GM19351 (cell line): ENCODE results near the gene PPP1R1C.

ENCODE experiments used
- ATAC-seq: cut with Tn5 transposase; IDR thresholded peaks from one replicate; pipeline ENCODE4 v1.9.1; 2021; ENCODE audit warnings: mild to moderate bottlenecking, moderate library complexity; ENCODE audit not compliant: unreplicated experiment

The PPP1R1C gene

DNA sequence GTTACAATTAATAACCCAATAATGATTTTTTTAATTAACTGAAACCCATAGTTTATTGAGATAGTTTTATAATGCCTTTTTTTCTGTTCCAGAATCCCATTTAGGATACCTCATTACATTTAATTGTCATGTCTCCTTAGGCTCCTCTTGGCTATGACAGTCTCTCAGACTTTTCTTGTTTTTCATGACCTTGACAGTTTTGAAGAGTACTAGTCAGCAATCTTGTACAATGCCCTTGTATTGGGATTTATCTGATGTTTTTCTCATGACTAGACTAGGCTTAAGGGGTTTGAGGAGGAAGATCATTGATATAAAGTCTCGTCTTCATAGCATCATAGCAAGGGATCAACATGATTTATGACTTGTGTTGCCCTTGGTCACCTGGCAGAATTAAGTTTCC lies 72.4 kb downstream of the PPP1R1C start:
- no peak for ATAC-seq

DNA sequence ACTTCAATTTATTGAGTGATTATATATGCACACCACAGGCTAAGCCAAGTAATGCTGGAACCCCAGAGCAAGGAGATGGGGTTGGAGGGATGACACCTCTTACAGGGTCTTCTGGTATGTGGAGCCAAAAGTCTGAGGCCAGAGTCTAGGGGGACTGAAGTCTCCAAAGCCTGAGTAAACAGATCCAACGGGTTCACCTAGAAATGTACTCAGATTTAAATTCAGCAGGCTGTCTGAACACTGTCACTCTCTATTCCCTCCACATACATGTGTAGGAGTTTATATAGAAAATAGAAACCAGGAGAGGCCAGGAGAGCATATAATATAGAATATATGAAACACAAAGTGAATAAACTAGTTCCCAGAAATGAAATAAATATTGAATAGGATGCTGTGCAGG lies 76.1 kb downstream of the PPP1R1C start:
- no peak for ATAC-seq

DNA sequence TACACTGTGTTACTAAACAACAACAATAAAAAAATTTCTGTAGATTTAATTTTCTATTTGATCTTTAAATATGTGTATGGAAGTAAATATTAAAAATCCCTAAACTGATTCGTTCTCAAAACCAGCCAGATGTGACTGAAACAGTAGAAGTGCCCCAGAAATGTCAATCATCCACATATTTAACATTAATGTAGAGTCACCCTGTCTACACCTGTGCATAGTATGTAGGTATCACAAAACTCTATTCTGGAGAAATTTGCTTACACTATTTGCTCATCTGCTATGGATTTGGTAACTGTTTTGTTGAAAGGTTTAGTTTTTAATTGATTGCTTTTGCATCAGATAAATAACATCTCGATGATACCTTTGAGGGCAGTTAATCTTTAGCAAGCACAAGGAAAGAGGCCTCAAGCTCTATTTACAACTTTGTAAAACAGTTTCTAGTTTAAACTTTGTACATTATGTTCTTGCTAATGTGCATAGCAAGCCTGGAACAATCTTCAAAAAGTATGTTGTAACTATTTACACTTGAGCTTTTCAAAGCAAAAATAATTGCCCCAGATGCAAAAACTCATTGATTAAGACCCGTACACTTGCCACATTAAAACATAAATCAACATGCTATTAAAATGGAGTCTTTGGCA lies 76.8 kb downstream of the PPP1R1C start:
- no peak for ATAC-seq

DNA sequence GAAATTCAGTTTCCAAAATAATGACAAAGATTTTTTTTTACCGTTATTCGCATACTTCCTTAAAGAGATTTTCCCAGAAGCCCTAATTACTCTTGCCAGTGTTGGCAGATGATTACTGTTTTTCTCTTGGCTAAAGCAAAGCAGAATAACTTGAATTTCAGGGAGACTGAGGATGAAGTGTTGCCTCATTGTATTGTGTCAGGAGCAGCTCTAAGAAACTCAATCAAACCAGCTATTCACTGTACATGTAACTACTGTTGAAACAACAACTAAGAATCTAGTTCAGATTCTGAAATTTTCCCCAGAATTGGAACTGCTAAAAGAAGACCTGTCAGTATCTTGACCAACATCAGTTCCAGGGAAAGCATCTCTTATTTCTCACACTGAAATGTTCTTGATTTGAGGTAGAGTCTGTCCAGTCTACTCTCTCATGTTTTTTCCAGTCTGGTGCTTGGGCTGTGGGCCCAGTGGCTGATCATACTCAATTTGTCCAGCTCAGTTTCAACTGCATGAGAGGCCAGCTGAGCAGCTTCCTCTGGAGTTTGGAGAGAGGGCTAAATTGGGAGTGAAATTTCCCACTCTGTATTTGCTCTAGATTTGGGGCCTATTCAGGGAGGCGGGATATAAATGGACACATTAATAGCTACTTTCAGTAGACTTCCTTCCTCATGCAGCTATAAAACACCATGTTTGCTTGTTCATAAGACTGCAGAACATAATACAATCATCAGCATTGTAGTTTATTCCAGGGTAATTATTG lies 78.5 kb downstream of the PPP1R1C start:
- no peak for ATAC-seq

DNA sequence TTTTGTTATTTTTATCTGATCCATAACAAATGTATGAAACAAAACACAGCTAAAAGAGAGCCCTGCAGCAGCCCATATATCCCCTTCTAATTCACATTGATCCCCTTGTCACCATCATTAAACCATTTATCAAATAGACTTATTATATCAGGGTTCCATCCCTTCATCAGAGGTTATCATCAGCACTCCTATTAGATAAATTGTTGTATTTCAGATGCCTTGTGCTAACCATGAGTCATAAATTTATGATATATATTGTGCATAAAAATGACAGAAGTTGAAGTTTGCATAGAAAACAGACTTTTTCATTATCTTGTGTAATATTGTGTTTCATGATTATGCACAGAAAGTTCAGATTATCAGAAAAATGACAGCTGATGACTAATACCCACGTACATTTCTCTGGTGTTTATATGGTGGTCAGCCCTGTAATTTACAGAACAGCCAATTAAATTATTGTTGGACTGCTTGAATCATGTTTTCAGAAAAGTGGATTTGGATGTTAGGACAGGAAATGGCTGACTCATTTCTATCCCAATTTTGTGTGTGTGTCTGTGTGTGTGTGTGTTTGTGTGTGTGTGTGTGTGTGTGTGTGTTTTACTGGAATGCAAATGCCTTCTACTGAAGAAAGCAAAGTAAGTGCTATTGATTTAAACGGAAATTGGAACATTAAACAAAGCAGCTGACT lies 80.9 kb downstream of the PPP1R1C start:
- ATAC-seq: no peak

DNA sequence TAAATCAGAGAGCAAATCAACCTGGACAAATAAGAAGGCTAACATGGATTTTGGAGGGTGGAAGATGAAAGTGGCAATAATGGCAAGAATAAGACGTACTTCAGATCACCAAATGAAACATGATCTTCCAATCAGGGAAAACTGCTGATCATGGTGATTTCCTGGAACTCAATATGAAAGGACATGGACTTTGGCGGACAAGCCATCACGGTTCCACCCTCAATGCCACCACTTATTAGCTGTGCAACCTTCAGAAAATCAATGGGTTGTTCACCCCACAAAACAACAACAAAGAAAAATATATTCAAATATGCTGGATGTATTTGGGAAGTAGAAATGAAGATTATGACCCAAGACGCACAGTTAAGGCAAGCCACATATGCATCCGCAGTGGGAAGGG lies 81.7 kb downstream of the PPP1R1C start:
- ATAC-seq: no peak

DNA sequence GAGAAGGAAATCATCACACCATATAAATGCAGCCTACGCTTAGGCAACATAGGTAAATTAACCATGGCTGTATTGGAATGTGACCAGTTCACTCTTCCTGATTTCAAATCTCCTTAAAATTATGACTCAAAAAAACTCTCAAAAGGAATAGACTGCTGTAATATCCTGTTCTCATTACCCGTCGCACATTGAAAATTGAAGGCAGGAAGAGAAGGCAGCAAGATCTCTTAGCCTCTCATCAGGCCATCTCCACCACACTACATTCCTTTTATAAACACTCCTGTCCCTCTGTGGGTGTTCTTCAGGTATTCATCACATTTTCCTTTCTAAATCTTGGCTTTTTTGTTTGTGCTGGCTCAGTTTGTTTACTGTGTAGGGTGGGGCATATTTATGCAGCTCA lies 83.2 kb downstream of the PPP1R1C start:
- ATAC-seq: no peak

DNA sequence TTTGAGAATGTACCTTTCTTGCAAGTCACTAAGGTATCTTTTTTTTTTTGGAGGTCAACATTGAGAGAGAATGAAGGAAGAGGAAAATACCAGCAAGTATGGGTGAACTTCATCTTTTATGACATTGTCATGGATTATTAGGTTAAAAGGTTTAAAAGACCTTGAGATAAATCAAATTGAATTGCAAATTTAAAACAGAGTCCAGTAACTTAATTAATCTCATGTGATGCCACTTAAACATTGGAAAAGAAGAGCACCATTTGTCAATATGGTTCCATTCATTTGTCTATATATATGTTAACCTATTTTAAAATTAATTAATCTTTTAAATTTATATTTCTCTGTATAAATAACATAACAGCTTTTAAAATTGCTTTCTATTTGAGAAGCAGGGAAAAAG lies 83.8 kb downstream of the PPP1R1C start:
- ATAC-seq: no peak

DNA sequence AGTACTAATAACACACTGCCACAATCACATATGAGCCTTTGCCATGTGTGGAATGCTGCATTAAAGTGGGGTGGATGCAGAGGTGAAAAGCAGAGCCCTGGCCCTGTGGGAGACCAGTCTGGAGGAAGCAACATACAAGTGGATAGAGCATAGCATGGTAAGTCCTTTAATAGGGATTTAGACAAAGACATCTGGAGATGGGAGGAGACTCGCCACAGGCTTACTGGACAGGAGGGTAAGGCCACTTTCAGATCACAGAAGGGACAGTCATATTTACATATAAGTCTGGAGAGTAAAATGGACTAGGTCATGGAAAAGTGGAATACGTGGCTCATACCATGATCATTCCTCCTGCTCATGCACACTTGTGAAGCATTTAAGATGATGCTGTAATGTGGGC lies 84.3 kb downstream of the PPP1R1C start:
- no peak for ATAC-seq

DNA sequence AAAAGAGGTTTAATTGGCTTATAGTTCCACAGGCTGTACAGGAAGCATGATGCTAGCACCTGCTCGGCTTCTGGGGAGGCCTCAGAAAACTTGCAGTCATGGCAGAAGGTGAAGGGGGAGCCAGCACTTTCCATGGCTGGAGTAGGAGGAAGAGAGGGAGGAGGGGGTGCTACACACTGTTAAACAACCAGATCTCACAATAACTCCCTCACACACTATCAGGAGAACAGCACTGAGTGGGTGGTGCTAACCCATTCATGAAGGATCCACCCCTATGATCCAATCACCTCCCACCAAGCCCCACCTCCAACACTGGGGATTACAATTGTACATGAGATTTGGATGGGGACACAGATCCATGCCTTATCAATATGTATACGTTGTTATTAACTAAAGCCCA lies 85.1 kb downstream of the PPP1R1C start:
- ATAC-seq: no peak

DNA sequence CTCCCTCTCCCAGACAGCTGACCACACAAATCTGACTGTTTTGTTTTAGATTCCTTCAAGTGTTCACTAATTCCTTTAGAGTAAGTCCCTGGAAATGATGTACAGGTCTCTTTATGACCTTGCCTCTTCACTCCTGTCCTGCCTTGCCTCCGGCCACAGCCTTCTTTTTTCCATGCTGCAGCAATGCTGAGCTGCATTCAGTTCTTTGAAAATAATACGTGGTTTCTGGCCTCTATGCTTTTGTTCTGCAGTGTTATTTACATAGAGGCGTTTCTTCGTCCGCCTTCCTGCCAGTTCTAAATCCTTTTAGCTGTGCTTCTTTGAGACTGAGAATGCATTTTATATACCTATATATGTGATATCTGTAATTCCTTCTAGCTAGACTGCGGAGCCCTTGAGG lies 87.2 kb downstream of the PPP1R1C start:
- ATAC-seq: no peak

DNA sequence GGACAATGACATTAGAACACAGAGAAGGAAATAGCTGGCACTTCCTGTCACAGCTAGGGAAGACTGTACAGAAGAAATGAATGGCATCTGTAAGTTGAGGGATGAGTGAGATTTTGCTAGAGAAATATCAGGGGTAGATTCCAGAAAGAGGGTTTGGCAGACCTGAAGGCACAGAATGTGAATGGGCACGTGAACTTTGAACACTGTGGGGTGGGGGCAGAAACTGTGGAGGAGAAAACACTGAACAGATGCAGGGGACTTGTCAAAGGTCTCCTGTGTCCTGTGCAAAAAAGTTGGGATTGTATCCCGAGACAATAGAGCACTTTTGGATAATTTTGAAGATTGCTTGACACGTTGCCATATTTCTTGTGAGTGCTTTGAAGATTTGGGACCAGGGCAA lies 88.0 kb downstream of the PPP1R1C start:
- no peak for ATAC-seq

DNA sequence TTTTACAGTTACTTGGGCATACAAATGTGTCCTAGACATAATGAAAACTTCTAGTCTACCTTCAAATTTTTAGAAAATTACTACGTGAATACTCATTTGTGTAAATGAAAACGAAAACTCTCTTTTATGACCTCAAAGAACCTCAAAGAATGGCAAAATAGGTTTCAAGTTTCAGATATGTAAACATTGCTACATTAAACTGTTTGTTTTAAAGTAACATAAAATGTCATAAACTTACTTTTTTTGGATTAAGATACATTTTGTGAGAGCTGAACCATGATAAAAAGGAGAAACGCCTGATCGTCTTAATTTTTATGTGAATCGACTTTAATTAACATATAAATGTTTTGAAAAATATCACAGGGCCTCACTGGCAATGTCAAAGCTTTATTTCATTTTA lies 91.4 kb downstream of the PPP1R1C start:
- peak; percentile 53 for ATAC-seq

DNA sequence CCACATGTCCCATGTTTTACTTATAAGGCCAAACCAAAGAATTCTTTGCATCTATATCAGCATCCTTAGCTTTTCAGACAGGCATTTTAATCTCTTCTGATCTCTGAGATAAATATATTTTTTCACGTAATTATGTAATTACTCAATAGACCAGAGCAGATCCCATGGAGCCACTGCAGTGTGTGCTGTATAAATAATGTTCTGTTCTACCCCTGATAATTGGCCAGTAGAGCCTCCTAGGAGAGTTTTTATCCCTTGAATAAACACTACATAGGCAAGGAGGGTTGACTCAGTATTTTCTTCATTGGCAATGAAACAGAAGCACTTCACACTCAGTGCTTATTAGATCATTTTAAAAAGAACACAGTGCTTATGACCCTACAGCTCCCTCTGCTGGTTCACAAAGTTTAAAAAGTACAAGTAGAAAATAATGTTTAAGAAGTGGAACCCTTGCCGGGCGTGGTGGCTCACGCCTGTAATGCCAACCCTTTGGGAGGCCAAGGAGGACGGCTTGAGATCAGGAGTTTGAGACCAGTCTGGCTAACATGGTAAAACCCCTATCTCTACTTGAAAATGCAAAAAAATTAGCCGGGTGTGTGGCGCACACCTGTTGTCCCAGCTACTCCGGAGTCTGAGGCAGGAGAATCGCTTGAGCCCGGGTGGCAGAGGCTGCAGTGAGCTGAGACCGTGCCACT lies 91.9 kb downstream of the PPP1R1C start:
- peak; percentile 77 for ATAC-seq

DNA sequence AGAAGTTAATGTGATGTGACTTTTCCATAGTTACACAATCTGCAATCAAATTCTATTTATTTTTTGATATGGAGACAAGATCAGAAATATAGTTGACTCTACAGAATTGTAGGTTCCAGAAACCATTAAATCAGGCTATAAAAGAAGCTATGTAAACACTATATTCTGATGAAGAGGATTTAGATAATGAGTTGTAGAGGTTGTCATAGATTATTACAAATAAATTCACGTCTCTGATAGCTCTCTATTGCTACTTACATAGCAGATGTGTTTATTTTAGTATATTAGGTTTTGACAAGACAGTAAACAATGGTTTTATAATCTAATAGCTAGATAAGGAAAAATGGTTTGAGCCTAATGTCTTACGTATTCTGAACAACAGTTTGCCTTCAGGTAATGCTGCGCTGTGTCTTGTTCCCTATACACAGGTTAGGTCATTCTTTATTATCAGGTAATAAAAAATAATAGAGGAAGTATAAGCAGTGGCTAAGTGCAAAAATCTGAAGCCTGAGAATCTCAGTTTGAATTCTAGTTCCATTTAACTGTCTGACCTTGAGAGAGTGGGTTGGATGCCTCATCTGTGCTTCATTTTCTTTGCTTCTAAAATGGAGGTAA lies 93.4 kb downstream of the PPP1R1C start:
- no peak for ATAC-seq

DNA sequence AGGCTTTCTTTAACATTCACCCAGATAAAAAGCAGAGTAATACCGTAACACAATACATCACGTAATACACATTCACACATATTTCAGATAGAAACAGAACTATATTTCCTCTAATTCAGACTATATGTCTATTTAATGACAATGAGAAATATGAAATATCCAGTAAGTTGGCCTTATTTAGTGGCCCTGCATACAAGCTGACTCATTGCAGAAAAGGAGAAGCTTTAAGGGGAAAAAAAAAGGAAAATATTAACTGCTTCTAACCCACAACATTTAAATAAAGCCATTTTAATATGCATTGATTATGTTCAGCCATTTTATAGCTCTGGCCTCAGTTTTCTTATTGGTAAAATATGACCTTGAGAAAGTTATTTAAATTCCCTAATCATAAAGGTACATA lies 94.8 kb downstream of the PPP1R1C start:
- ATAC-seq: no peak

DNA sequence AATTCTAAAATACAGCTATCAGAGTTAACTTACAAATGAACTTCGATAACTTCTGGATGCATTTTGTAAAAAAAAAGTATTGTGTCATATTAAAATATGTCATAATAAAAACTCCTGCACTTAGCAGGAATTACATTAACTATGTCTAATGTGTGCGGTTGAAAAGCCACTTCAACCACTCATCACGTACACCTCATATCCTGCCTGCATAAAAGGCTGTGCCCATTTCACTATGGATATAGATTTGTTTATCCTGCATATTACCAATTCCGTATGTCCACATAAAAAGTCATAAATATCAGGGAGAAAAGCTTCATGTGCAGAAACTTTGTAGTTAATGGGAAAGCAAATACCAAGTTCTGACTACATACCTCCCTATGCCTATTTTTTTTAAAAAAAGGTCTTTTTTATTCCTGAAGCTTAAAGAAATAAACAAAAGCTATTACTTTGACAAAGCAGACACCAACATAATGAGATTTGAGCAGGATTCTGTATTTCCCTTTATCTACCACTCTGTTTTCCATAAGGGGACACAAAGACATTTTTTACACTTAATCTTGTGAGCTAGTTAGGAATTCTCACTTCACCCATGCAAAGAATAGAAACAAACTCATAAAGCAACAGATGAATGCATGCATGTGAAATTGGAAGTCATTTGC lies 96.1 kb downstream of the PPP1R1C start:
- ATAC-seq: no peak

DNA sequence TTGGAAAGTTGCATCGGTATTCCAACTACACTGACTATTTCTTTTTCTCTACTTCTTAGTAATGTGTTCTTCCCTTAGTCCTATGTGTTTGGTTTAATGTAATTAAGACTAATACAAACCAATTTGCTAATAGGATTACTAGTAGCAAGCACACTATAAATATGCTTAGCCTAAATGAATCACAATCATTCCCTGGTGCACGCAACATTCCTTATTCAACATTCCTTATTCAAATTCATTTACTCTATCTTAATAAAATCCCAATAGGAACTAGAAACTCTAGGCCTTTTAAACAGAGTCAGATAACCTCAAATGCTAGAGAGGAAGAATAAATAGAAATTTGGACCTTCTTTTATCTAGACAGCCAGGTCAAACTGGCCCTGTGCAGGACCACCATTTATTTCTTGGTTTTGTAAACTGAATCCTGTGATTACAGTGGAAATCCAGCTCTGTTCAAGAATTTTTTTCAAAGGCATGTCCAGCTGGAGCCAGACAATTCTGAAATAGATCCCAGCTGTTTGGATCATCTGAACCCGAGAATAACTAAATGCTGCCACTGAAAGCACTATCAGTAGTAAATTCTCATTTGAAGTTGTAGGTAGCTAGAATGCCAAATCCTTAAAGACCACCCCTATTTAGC lies 103.1 kb downstream of the PPP1R1C start:
- no peak for ATAC-seq

DNA sequence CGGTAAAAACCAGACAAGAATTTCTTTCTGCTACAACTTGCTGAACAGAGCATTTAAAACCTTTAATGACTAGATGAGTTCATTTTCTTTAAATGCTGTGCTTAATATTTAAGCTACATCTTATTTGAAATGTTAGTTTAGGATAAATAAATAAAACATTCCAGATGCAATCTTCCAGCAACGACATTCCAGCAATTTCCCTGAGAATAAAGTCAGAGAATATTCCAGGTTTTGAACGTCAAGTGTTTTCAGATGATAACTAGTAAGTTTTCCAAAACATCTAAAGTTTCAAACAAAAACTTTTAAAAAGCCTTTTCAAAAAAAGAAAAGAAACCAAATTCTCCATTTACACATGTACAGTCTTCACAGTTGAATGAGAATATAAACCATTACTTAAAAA lies 104.8 kb downstream of the PPP1R1C start:
- no peak for ATAC-seq

DNA sequence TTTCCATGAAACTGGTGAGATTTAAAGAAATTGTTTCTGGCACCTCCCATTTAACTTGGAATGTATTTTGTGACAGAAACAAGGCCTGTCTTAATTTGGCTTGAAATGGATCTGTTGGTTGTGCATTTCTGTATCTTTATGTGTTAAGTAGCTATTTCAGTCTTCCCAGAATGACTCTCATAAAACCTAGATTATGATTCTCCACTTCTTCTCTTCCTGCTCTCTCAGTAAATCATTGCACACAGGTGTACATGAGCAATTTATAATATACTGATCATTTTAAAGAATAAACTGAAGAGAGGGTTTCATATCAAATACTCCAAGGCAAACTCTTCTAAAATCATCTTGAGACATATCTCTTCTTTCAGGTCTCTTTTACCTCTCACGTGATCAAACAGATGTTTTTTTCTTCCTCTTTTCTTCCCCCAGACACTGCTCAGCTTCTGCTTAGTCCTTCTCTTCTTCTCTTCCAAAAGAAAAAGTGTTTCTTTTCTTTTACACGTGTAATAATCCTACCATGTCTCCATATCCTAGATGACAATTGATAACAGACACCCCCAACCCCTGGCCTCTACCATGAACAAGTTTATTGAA lies 112.0 kb downstream of the PPP1R1C start:
- ATAC-seq: no peak
